Activated CD4-positive, alpha-beta memory T cell treated with anti-CD3 and anti-CD28 coated beads for 36 hours (primary cell): Measurements from ENCODE around the gene C18orf32. TPM values are rescaled to one million over a fixed set of nuclear protein-coding genes. Genes with fewer than 3 reads are reported as not detected.
"Not testable (repeated sequence)": the region's sequence is repeated elsewhere in the genome, so short reads cannot be mapped to it uniquely, and the experiment has no call there.

Source experiments
- CTCF ChIA-PET: fragments of 350-600 bp; sonication (Branson Sonifier 250); formaldehyde crosslinking; loops from one replicate; lab custom pipeline; 2021; ENCODE audit warnings: antibody characterized with exemption, inconsistent platforms; lab: Charles Lee
- POLR2A ChIA-PET: fragments of 350-600 bp; sonication (Branson Sonifier 250); formaldehyde crosslinking; loops from one replicate; lab custom pipeline; 2021; ENCODE audit warnings: antibody characterized with exemption; lab: Charles Lee
- DNase-seq: peaks from one replicate; pipeline ENCODE4 v3.0.0-alpha.2; 2020
- H3K27ac Mint-ChIP-seq: one replicate; pipeline ENCODE4 v1.8.0; 2021; ENCODE audit warnings: mixed read lengths
- H3K27me3 Mint-ChIP-seq: one replicate; pipeline ENCODE4 v1.8.0; 2021; ENCODE audit warnings: mixed read lengths
- H3K36me3 Mint-ChIP-seq: one replicate; pipeline ENCODE4 v1.8.0; 2021; ENCODE audit warnings: mixed read lengths
- H3K4me1 Mint-ChIP-seq: one replicate; pipeline ENCODE4 v1.8.0; 2021; ENCODE audit warnings: low read depth, mixed read lengths
- H3K4me3 Mint-ChIP-seq: one replicate; pipeline ENCODE4 v1.8.0; 2021; ENCODE audit warnings: mild to moderate bottlenecking, mixed read lengths
- H3K9me3 Mint-ChIP-seq: one replicate; pipeline ENCODE4 v1.8.0; 2021; ENCODE audit warnings: mixed read lengths
- intact Hi-C: fragments of 100-400 bp; cut with micrococcal nuclease; formaldehyde crosslinking; loops from one replicate; pipeline ENCODE4 v1.15.1; 2023
- total RNA-seq, 2 experiments: library from RNA; stranded (reverse); gene quantifications; one replicate each; pipeline ENCODE4 v1.2.3, GENCODE V29; 2021

Gene C18orf32
- total RNA-seq, 2 experiments from 2014 or later: 26.5 to 27.5 TPM

- ChIA-PET CTCF (interaction anchor here (2.6 to 3.0 kb wide), 2 partner anchors 14 to 25 kb away, joined by 11 to 12 read pairs; partner anchors contain the start of gene C18orf32), POLR2A (interaction anchor here (1.4 to 2.1 kb wide), 2 partner anchors 25 to 27 kb away, joined by 4 to 13 read pairs; partner anchors contain the start of gene C18orf32)
- intact Hi-C loops: no loop called here
- DNase-seq: no peak
- H3K36me3 Mint-ChIP-seq: no peaks in the 10 kb centered on the region
- H3K27me3 Mint-ChIP-seq: no peaks in the 10 kb centered on the region
- H3K4me1 Mint-ChIP-seq: peaks cover 33% of the 10 kb centered on the region
- H3K4me3 Mint-ChIP-seq: peak overlapping the region; percentile 71
- peak overlapping the region; percentile 5 for H3K27ac Mint-ChIP-seq
- H3K9me3 Mint-ChIP-seq: no peaks in the 10 kb centered on the region
Observed at GRCh38 chr18:49461602-49461977, 25.4 kb downstream of the C18orf32 start.

GRCh38 chr18:49460976-49461601, 25.9 kb downstream of the C18orf32 start:
- intact Hi-C loops: loop anchor here (1.0 kb wide), 3 partner anchors 26 to 593 kb away; partner anchors contain the start of genes C18orf32 and RPL17

GRCh38 chr18:49459404-49460171, 27.4 kb downstream of the C18orf32 start:
- Mint-ChIP-seq H3K4me3 (peak overlapping the region; percentile 71), H3K27ac (peak overlapping the region; percentile 29), H3K27me3 (no peaks in the 10 kb centered on the region), H3K4me1 (peaks cover 43% of the 10 kb centered on the region), H3K36me3 (no peaks in the 10 kb centered on the region), H3K9me3 (no peaks in the 10 kb centered on the region)
- peak; percentile 52 for DNase-seq
- CTCF ChIA-PET: interaction anchor here (0.6 to 3.0 kb wide), 6 partner anchors 9 to 461 kb away, joined by 3 to 12 read pairs (median 3); partner anchors contain the start of gene C18orf32
- POLR2A ChIA-PET: interaction anchor here (1.0 kb wide), 1 partner anchor 28 kb away, joined by 8 read pairs; the partner anchor contains the start of gene C18orf32
- intact Hi-C loops: loop anchor here (1.0 kb wide), 3 partner anchors 28 to 591 kb away; partner anchors contain the start of genes C18orf32 and RPL17

More at GRCh38 chr18:49460976-49461601, 25.9 kb downstream of the C18orf32 start:
- peak overlapping the region; percentile 71 for H3K4me3 Mint-ChIP-seq
- no peaks in the 10 kb centered on the region for H3K36me3 Mint-ChIP-seq
- no peaks in the 10 kb centered on the region for H3K9me3 Mint-ChIP-seq
- H3K4me1 Mint-ChIP-seq: peaks cover 38% of the 10 kb centered on the region
- H3K27me3 Mint-ChIP-seq: no peaks in the 10 kb centered on the region
- peak overlapping the region; percentile 81 for H3K27ac Mint-ChIP-seq
- POLR2A ChIA-PET: interaction anchor here (0.8 to 2.1 kb wide), 3 partner anchors 22 to 27 kb away, joined by 3 to 13 read pairs (median 4); partner anchors contain the start of gene C18orf32
- CTCF ChIA-PET: interaction anchor here (2.6 to 3.0 kb wide), 2 partner anchors 14 to 25 kb away, joined by 11 to 12 read pairs; partner anchors contain the start of gene C18orf32
- no peak for DNase-seq

- no peak overlapping the region for H3K27ac Mint-ChIP-seq
- no peak for DNase-seq
- no peak overlapping the region for H3K4me3 Mint-ChIP-seq
- H3K9me3 Mint-ChIP-seq: no peaks in the 10 kb centered on the region
- peaks cover 47% of the 10 kb centered on the region for H3K4me1 Mint-ChIP-seq
- ChIA-PET CTCF (interaction anchor here (1.5 to 2.4 kb wide), 2 partner anchors 10 to 681 kb away, joined by 4 to 11 read pairs; no protein-coding TSS in a partner anchor), POLR2A (no interaction called here)
- H3K27me3 Mint-ChIP-seq: no peaks in the 10 kb centered on the region
- intact Hi-C loops: no loop called here
- H3K36me3 Mint-ChIP-seq: peaks cover 11% of the 10 kb centered on the region
Observed at GRCh38 chr18:49457616-49458015, 29.4 kb downstream of the C18orf32 start.

DNA sequence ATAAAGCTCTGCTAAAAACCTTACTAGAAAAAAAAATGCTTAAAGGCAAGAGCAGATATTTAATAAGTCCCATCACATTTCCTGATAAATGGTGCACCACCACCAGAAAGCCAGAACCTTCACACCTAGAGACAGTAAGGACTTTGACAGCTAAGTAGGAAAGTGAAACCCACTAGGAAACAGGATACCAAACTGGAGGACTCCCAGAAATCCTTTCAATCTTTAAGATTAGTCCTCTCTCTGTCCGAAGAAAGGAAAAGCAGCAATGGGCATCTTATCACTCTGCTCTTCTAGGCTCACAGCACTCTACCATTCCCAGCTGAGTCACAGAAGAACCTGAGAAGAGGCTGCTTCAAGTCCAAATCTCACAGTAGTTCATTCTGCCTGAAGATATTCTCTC, 30.2 kb downstream of the C18orf32 start:
- H3K4me3 Mint-ChIP-seq: no peak overlapping the region

DNA sequence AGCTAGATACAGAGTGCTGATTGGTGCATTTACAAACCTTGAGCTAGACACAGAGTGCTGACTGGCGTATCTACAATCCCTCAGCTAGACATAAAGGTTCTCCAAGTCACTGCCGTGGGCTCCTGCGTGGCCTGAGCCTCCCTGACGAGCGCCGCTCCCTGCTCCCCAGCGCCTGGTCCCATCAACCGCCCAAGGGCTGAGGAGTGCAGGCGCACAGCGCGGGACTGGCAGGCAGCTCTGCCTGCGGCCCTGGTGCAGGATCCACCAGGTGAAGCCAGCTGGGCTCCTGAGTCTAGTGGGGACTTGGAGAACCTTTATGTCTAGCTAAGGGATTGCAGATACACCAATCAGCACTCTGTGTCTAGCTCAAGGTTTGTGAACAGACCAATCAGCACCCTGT, 34.5 kb downstream of the C18orf32 start:
- DNase-seq, H3K27ac Mint-ChIP-seq, H3K4me3 Mint-ChIP-seq, CTCF ChIA-PET, H3K27me3 Mint-ChIP-seq, POLR2A ChIA-PET, intact Hi-C loops: not testable (repeated sequence)
- Mint-ChIP-seq H3K4me1 (peaks cover 29% of the 10 kb centered on the region), H3K36me3 (peaks cover 43% of the 10 kb centered on the region), H3K9me3 (peaks cover 20% of the 10 kb centered on the region)

More for the DNA sequence above, 30.2 kb downstream of the C18orf32 start:
- Mint-ChIP-seq H3K4me1 (peaks cover 47% of the 10 kb centered on the region), H3K27me3 (no peaks in the 10 kb centered on the region), H3K36me3 (peaks cover 17% of the 10 kb centered on the region), H3K27ac (no peak overlapping the region), H3K9me3 (peaks cover 3% of the 10 kb centered on the region)
- ChIA-PET CTCF (interaction anchor here (1.5 to 2.4 kb wide), 2 partner anchors 10 to 680 kb away, joined by 4 to 11 read pairs; no protein-coding TSS in a partner anchor), POLR2A (interaction anchor here (0.9 kb wide), 1 partner anchor 30 kb away, joined by 3 read pairs; the partner anchor contains the start of gene C18orf32)
- intact Hi-C loops: no loop called here
- DNase-seq: no peak

- intact Hi-C loops: loop anchor here (5.0 to 10.0 kb wide), 2 partner anchors 273 to 771 kb away; no protein-coding TSS in a partner anchor
- ChIA-PET POLR2A (no interaction called here), CTCF (interaction anchor here (0.6 to 1.9 kb wide), 11 partner anchors 9 to 771 kb away, joined by 3 to 11 read pairs (median 4); partner anchors contain the start of genes C18orf32 and DYM)
- H3K36me3 Mint-ChIP-seq: peaks cover 36% of the 10 kb centered on the region
- no peak overlapping the region for H3K27ac Mint-ChIP-seq
- H3K9me3 Mint-ChIP-seq: peaks cover 20% of the 10 kb centered on the region
- H3K4me3 Mint-ChIP-seq: no peak overlapping the region
- peak; percentile 42 for DNase-seq
- H3K4me1 Mint-ChIP-seq: peaks cover 14% of the 10 kb centered on the region
- no peaks in the 10 kb centered on the region for H3K27me3 Mint-ChIP-seq
Observed at GRCh38 chr18:49447810-49448745, 39.0 kb downstream of the C18orf32 start.

- POLR2A ChIA-PET: no interaction called here
Observed at GRCh38 chr18:49446481-49446880, 40.6 kb downstream of the C18orf32 start.

DNA sequence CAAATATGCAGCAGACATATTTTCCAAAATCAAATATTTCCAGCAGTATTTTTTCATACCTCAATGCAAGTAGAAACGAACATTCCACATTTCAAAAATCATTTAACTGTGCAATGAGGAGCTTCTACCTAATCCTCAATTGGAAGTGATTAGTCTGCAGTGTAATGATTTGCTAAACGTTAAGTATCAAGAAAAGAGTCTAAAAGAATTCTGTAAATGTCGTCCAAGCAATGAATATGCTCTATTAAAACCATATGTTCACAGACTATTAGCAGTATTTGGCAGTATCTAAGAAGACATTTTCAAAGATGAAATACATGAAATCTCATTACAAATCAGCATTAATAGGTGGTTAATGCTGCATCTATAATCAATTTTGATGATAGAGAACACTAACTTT, 42.5 kb downstream of the C18orf32 start:
- no peaks in the 10 kb centered on the region for H3K27me3 Mint-ChIP-seq
- POLR2A ChIA-PET: no interaction called here
- peaks cover 9% of the 10 kb centered on the region for H3K9me3 Mint-ChIP-seq
- H3K27ac Mint-ChIP-seq: no peak overlapping the region
- H3K36me3 Mint-ChIP-seq: peaks cover 15% of the 10 kb centered on the region
- no peak overlapping the region for H3K4me3 Mint-ChIP-seq
- no peak for DNase-seq
- peaks cover 23% of the 10 kb centered on the region for H3K4me1 Mint-ChIP-seq
- CTCF ChIA-PET: interaction anchor here (1.0 kb wide), 1 partner anchor 206 kb away, joined by 3 read pairs; no protein-coding TSS in a partner anchor
- intact Hi-C loops: loop anchor here (10.0 kb wide), 1 partner anchor 270 kb away; no protein-coding TSS in a partner anchor

More at GRCh38 chr18:49446481-49446880, 40.6 kb downstream of the C18orf32 start:
- intact Hi-C loops: loop anchor here (5.0 to 10.0 kb wide), 2 partner anchors 272 to 769 kb away; no protein-coding TSS in a partner anchor
- Mint-ChIP-seq H3K9me3 (peaks cover 15% of the 10 kb centered on the region), H3K4me3 (no peak overlapping the region), H3K27ac (no peak overlapping the region), H3K36me3 (peaks cover 25% of the 10 kb centered on the region), H3K4me1 (peaks cover 20% of the 10 kb centered on the region), H3K27me3 (no peaks in the 10 kb centered on the region)
- no peak for DNase-seq
- CTCF ChIA-PET: interaction anchor here (0.7 to 2.2 kb wide), 17 partner anchors 8 to 776 kb away, joined by 3 to 11 read pairs (median 4); partner anchors contain the start of genes C18orf32 and DYM

DNA sequence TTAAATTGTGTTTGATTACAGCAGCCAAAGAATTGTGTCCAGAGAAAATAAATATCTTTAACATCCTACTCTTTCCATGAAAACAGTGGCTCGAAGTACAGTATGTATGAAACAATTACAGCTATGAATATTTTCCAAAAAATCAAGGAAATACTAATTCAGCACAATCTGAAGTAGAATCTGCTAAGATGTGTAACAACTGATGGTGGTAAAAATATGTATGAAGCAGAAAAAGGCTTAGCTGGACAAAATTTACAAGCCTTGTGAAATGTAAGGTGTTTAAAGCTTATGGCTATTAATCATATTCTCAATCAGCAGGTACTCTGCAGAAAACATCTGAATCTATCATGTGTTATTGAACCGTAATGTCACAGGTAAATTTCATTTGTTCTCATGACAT, 43.2 kb downstream of the C18orf32 start:
- Mint-ChIP-seq H3K27ac (no peak overlapping the region), H3K4me1 (peaks cover 25% of the 10 kb centered on the region), H3K27me3 (no peaks in the 10 kb centered on the region), H3K36me3 (peaks cover 12% of the 10 kb centered on the region), H3K9me3 (peaks cover 5% of the 10 kb centered on the region), H3K4me3 (no peak overlapping the region)
- CTCF ChIA-PET: interaction anchor here (0.6 kb wide), 1 partner anchor 61 kb away, joined by 5 read pairs; no protein-coding TSS in a partner anchor
- intact Hi-C loops: loop anchor here (10.0 kb wide), 1 partner anchor 269 kb away; no protein-coding TSS in a partner anchor
- POLR2A ChIA-PET: no interaction called here
- no peak for DNase-seq
